ENCODE results near the gene CA4. TPM values are rescaled to one million over a fixed set of nuclear protein-coding genes. Genes with fewer than 3 reads are reported as not detected.

CA4 gene
- total and polyA plus RNA-seq, 4 donors, result 0.14 to 0.67 (median 0.44) TPM

GRCh38 chr17:60153606-60154390 lies 4.0 kb downstream of the CA4 start:
- WGBS, result 70% methylated on average over 12 of the region's 12 CpGs
- no peaks in the 10 kb centered on the region for H3K36me3 ChIP-seq (ENCODE audit: control insufficient read depth in 4 of 4, insufficient read depth in 3 of 4, low read depth in 1 of 4, low read length in 3 of 4)
- peaks cover 0 to 12% (median 2%) of the 10 kb centered on the region in 4 donors for H3K4me1 ChIP-seq (ENCODE audit: control insufficient read depth in 4 of 4, insufficient read depth in 4 of 4, low read length in 3 of 4)
- no peak overlapping the region for H3K27ac ChIP-seq (ENCODE audit: low read depth in 1 of 2, low read length in 2 of 2)
- no peak for DNase-seq (ENCODE audit: low spot score)
- H3K9ac ChIP-seq (ENCODE audit: low read depth in 1 of 2, low read length in 2 of 2), result no peak overlapping the region
- no peak for TF ChIP-seq RAD21 (IDR thresholded peaks at IDR 0.05)
- TF ChIP-seq HNF4G (IDR thresholded peaks at IDR 0.05), result no peak
- TF ChIP-seq REST (IDR thresholded peaks at IDR 0.05), result no peak
- no peak for TF ChIP-seq FOXA2 (IDR thresholded peaks at IDR 0.05)
- no peak for TF ChIP-seq GABPA (IDR thresholded peaks at IDR 0.05 in 1 of 2, conservative IDR thresholded peaks at IDR 0.05 in 1 of 2)
- no peak for TF ChIP-seq YY1 (IDR thresholded peaks at IDR 0.05)
- TF ChIP-seq, protein P1, sequence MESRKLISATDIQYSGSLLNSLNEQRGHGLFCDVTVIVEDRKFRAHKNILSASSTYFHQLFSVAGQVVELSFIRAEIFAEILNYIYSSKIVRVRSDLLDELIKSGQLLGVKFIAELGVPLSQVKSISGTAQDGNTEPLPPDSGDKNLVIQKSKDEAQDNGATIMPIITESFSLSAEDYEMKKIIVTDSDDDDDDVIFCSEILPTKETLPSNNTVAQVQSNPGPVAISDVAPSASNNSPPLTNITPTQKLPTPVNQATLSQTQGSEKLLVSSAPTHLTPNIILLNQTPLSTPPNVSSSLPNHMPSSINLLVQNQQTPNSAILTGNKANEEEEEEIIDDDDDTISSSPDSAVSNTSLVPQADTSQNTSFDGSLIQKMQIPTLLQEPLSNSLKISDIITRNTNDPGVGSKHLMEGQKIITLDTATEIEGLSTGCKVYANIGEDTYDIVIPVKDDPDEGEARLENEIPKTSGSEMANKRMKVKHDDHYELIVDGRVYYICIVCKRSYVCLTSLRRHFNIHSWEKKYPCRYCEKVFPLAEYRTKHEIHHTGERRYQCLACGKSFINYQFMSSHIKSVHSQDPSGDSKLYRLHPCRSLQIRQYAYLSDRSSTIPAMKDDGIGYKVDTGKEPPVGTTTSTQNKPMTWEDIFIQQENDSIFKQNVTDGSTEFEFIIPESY (IDR thresholded peaks at IDR 0.05), result no peak
- no peak for TF ChIP-seq FOXA1 (IDR thresholded peaks at IDR 0.05)
- no peak for TF ChIP-seq HNF4A (conservative IDR thresholded peaks at IDR 0.05)
- TF ChIP-seq, protein P2, sequence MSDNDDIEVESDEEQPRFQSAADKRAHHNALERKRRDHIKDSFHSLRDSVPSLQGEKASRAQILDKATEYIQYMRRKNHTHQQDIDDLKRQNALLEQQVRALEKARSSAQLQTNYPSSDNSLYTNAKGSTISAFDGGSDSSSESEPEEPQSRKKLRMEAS (IDR thresholded peaks at IDR 0.05), result no peak
- TF ChIP-seq CTCF (IDR thresholded peaks at IDR 0.05; ENCODE audit: low read depth, low read length, missing input control), result no peak
- no peak for TF ChIP-seq NR2F2 (IDR thresholded peaks at IDR 0.05)
- no peak for TF ChIP-seq TAF1 (conservative IDR thresholded peaks at IDR 0.05)
- H3K27me3 ChIP-seq (ENCODE audit: control insufficient read depth in 4 of 4, insufficient read depth in 4 of 4, low read length in 3 of 4), result peaks cover 0 to 8% (median 3%) of the 10 kb centered on the region in 4 donors
- no peak overlapping the region for H3K4me3 ChIP-seq (ENCODE audit: low read depth in 1 of 3, low read length in 3 of 3)
- H3K9me3 ChIP-seq (ENCODE audit: control insufficient read depth in 4 of 4, low read length in 3 of 4), result no peaks in the 10 kb centered on the region

All from liver (tissue), 9 donors.